GM12891 (cell line): Measurements from ENCODE around the gene LRMDA.

Source experiments
- DNase-seq: peaks from one replicate; pipeline ENCODE4 v3.0.0; 2011; ENCODE audit warnings: low spot score; ENCODE audit not compliant: insufficient read length
- FAIRE-seq: peaks from 2 replicates; lab custom pipeline; 2011; peaks lifted over from hg19 to GRCh38; lab: Jason Lieb, UNC
- PAX5 ChIP-seq: IDR thresholded peaks from 2 replicates; pipeline ENCODE4 v1.6.1; 2011; ENCODE audit warnings: low read length, moderate library complexity, mild to moderate bottlenecking; ENCODE audit not compliant: insufficient read depth, severe bottlenecking
- POLR2A ChIP-seq: IDR thresholded peaks from 2 replicates; pipeline ENCODE4 v1.6.1; 2011; ENCODE audit warnings: low read depth, low read length, control low read depth
- POLR2AphosphoS5 ChIP-seq: IDR thresholded peaks from 2 replicates; pipeline ENCODE4 v1.6.1; 2011; ENCODE audit warnings: low read depth, low read length, control low read depth
- POU2F2 ChIP-seq: IDR thresholded peaks from 2 replicates; pipeline ENCODE4 v1.6.1; 2011; ENCODE audit warnings: low read depth, mild to moderate bottlenecking, control low read depth, low read length, moderate library complexity
- SPI1 ChIP-seq: IDR thresholded peaks from 2 replicates; pipeline ENCODE4 v1.6.1; 2011; ENCODE audit warnings: low read depth, low read length, control low read depth
- TAF1 ChIP-seq: IDR thresholded peaks from 2 replicates; pipeline ENCODE4 v1.6.1; 2011; ENCODE audit warnings: low read depth, low read length, control low read depth

Gene LRMDA

DNA sequence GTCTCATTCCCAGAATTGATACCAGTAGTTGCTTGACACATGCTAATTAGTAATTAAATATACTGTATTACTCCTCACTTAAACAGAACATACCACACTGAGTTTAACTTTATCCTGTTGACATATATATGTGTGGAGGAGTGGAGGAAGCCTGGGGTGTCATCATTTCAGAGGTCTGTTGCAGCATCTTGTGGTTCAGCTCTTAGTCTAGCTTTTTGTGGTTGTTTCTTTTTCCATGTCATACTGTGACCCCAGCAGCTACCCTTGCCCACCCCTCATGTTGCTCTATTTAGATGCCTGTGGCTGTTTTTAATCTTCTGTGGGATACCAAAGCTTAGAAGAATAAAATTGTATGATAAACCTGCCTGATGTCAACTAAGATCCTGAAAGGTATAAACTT is 875.4 kb downstream of the LRMDA start:
- FAIRE-seq, result no peak

GRCh38 chr10:76309070-76309469 is 877.6 kb downstream of the LRMDA start:
- no peak for TF ChIP-seq TAF1
- TF ChIP-seq POLR2A, result no peak
- no peak for TF ChIP-seq SPI1
- TF ChIP-seq POLR2AphosphoS5, result no peak
- TF ChIP-seq PAX5, result no peak
- no peak for TF ChIP-seq POU2F2
- DNase-seq, result no peak
- no peak for FAIRE-seq

More for the DNA sequence above, 875.4 kb downstream of the LRMDA start:
- no peak for TF ChIP-seq PAX5
- no peak for TF ChIP-seq POLR2A
- TF ChIP-seq POLR2AphosphoS5, result no peak
- no peak for TF ChIP-seq TAF1
- no peak for TF ChIP-seq POU2F2
- no peak for TF ChIP-seq SPI1
- DNase-seq, result no peak

GRCh38 chr10:76309741-76310587 is 878.5 kb downstream of the LRMDA start:
- FAIRE-seq (no peak), DNase-seq (no peak)
- TF ChIP-seq POLR2AphosphoS5 (no peak), PAX5 (no peak), SPI1 (no peak), POU2F2 (no peak), TAF1 (no peak), POLR2A (no peak)

- FAIRE-seq, result no peak
- TF ChIP-seq TAF1 (no peak), POU2F2 (no peak), POLR2AphosphoS5 (no peak), POLR2A (no peak), PAX5 (no peak), SPI1 (no peak)
- DNase-seq, result no peak
These were observed 879.2 kb downstream of the LRMDA start for GRCh38 chr10:76310588-76311080.

DNA sequence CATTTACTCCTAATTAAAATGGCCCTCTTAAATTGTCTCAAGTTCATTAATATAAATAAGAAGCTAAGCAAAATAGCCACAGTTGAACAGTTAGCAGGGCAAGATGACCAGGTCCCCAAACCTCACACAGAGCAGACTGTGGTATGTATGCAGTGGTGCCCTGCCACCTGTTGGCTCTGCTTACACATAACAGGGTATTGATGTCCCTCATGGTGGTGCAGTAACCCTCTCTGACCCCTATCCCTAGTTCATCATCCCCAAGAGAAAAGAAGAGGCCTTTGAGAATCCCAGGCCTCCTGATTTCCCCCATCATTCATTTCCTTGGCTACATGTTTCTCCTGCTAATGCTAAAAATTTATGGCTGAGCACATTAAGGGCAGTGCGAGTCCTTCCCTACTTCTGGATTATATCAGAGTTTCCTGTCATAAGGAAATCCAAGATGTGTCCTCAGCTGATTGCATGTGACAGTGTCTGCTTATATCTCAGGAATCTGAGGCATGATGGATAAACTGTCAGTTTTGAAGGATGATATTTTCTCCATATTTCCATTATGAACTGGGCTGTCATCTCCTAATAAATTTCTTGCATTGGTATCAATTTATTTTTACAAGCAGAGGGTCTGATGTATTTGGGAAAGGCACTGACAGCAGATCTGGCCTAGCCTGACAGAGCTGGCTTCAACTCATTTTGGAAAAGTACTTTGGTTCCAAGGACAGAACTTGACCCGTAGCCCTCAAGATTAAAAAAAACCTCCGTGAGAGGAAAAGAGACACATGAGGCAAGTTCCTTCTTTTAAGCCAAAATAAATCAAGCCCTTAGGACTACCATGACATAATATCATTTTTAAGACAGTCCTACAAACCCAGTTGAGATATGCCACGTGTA is 880.6 kb downstream of the LRMDA start:
- FAIRE-seq (no peak), DNase-seq (peak; percentile 13)
- TF ChIP-seq PAX5, result no peak
- no peak for TF ChIP-seq POLR2AphosphoS5
- TF ChIP-seq SPI1, result no peak
- no peak for TF ChIP-seq TAF1
- TF ChIP-seq POU2F2, result no peak
- TF ChIP-seq POLR2A, result no peak

- DNase-seq, result no peak
- TF ChIP-seq SPI1, result no peak
- no peak for TF ChIP-seq PAX5
- no peak for TF ChIP-seq POLR2A
- TF ChIP-seq TAF1, result no peak
- TF ChIP-seq POU2F2, result no peak
- TF ChIP-seq POLR2AphosphoS5, result no peak
- no peak for FAIRE-seq
These were observed 883.8 kb downstream of the LRMDA start for GRCh38 chr10:76315240-76315639.

- no peak for DNase-seq
- TF ChIP-seq POLR2A (no peak), SPI1 (no peak), PAX5 (no peak)
- no peak for FAIRE-seq
These were observed 884.8 kb downstream of the LRMDA start for GRCh38 chr10:76316234-76316633.

GRCh38 chr10:76317078-76317477 is 885.7 kb downstream of the LRMDA start:
- TF ChIP-seq TAF1, result no peak
- no peak for TF ChIP-seq SPI1
- TF ChIP-seq POLR2AphosphoS5, result no peak
- TF ChIP-seq POLR2A, result no peak
- TF ChIP-seq PAX5, result no peak
- no peak for TF ChIP-seq POU2F2
- FAIRE-seq (no peak), DNase-seq (no peak)

DNA sequence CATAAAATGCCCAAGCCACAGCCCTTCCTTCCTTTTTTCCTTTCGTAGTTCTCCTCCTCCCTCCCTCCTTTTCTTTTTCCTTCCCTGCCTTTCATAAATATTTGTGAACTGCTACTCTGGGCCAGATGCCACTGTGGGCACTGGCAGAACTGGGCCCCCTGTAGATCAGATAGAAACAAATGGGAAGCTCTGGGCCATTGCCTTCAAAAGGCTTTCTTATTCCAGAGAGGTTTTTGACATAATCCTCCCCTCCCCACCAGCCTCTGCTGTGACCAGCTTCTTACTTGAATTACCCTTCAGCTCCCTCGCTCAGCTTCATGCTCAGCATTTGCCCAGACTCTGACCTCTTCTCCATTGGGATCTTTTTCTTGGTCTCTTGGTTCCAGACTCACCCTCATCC is 886.8 kb downstream of the LRMDA start:
- no peak for TF ChIP-seq TAF1
- no peak for TF ChIP-seq SPI1
- no peak for TF ChIP-seq PAX5
- TF ChIP-seq POLR2AphosphoS5, result no peak
- FAIRE-seq, result no peak
- DNase-seq, result no peak

GRCh38 chr10:76319661-76320060 is 888.2 kb downstream of the LRMDA start:
- no peak for DNase-seq
- FAIRE-seq, result no peak
- TF ChIP-seq POLR2AphosphoS5, result no peak
- TF ChIP-seq SPI1, result no peak
- TF ChIP-seq PAX5, result no peak
- no peak for TF ChIP-seq POU2F2
- no peak for TF ChIP-seq POLR2A
- TF ChIP-seq TAF1, result no peak
